Spleen (tissue), 7 donors: ENCODE results near the gene RPTOR.
A peak's percentile ranks its signal among the peaks of the same experiment; 100 is the strongest.

ENCODE experiments used
- CTCF ChIP-seq, 11 experiments: fragments of 200-600 bp in 7 of 11; fragments of 450-650 bp in 4 of 11; sonication (generic) in 4 of 11; IDR thresholded peaks in 8 of 11; conservative IDR thresholded peaks in 3 of 11; 1 replicate in 7 of 11; 2 replicates in 4 of 11; pipeline versions ENCODE4 v1.4.0 to v1.8.0; 2016 to 2021; ENCODE audit warnings: antibody characterized with exemption in 11 of 11, inconsistent platforms in 4 of 11, mild to moderate bottlenecking in 1 of 11
- POLR2AphosphoS5 ChIP-seq, 3 donors: sonication (generic); formaldehyde crosslinking; IDR thresholded peaks; one replicate each; pipeline ENCODE4 v1.5.1; 2017; ENCODE audit warnings: antibody characterized with exemption in 3 of 3
- donor health status: DM: no; HTN: no; CAD: no; lungs with moderate emphysema.
- donor health status: DM: no; HTN: no; CAD: no.
- donor health status: DM: no; HTN: no; CAD: no.

GRCh38 chr17:80779961-80780380 lies 235.3 kb downstream of the RPTOR start:
- TF ChIP-seq CTCF (IDR thresholded peaks at IDR 0.05 in 8 of 11, conservative IDR thresholded peaks at IDR 0.05 in 3 of 11) (no peak), POLR2AphosphoS5 (IDR thresholded peaks at IDR 0.05) (peak in 1 of 3 donors; percentile 54)
